HEK293T (cell line): Measurements from ENCODE around the gene ING4.

Source experiments
- ARNT ChIP-seq: fragments of 450-650 bp; IDR thresholded peaks from 2 replicates; pipeline ENCODE4 v1.6.1; 2017; ENCODE audit warnings: mild to moderate bottlenecking
- BHLHE40 ChIP-seq: fragments of 450-650 bp; IDR thresholded peaks from 2 replicates; pipeline ENCODE4 v1.6.1; 2016; ENCODE audit warnings: mild to moderate bottlenecking, moderate library complexity, borderline replicate concordance
- ELF4 ChIP-seq: fragments of 450-650 bp; IDR thresholded peaks from 2 replicates; pipeline ENCODE4 v1.6.1; 2017; ENCODE audit warnings: antibody characterized with exemption
- FOXK2 ChIP-seq: fragments of 450-650 bp; IDR thresholded peaks from 2 replicates; pipeline ENCODE4 v1.6.1; 2016; ENCODE audit warnings: mild to moderate bottlenecking
- FOXM1 ChIP-seq: fragments of 450-650 bp; IDR thresholded peaks from 2 replicates; pipeline ENCODE4 v1.6.1; 2017; ENCODE audit warnings: mild to moderate bottlenecking, borderline replicate concordance
- HDGF ChIP-seq: fragments of 450-650 bp; IDR thresholded peaks from 2 replicates; pipeline ENCODE4 v1.6.1; 2017; ENCODE audit warnings: antibody characterized with exemption, borderline replicate concordance
- PKNOX1 ChIP-seq: fragments of 450-650 bp; IDR thresholded peaks from 2 replicates; pipeline ENCODE4 v1.6.1; 2016
- SP1 ChIP-seq: fragments of 450-650 bp; IDR thresholded peaks from 2 replicates; pipeline ENCODE4 v1.6.1; 2017
- SUZ12 ChIP-seq: fragments of 450-650 bp; IDR thresholded peaks from 2 replicates; pipeline ENCODE4 v1.6.1; 2016; ENCODE audit warnings: mild to moderate bottlenecking
- TARDBP ChIP-seq: fragments of 450-650 bp; IDR thresholded peaks from 2 replicates; pipeline ENCODE4 v1.6.1; 2016
- ZNF384 ChIP-seq: fragments of 450-650 bp; IDR thresholded peaks from 2 replicates; pipeline ENCODE4 v1.6.1; 2016

- TF ChIP-seq ARNT = no peak
- no peak for TF ChIP-seq ZNF384
- TF ChIP-seq FOXM1 = no peak
- TF ChIP-seq PKNOX1 = no peak
- TF ChIP-seq SP1 = no peak
- TF ChIP-seq ELF4 = no peak
- TF ChIP-seq HDGF = no peak
- TF ChIP-seq SUZ12 = no peak
- TF ChIP-seq BHLHE40 = no peak
- TF ChIP-seq FOXK2 = no peak
- TF ChIP-seq TARDBP = no peak
These were observed 15.8 kb downstream of the ING4 start, which contains the start of gene ACRBP for GRCh38 chr12:6647083-6647604.
